HUES6 (cell line): ENCODE data around the gene GABRG3.

Experiments used
- H3K27ac ChIP-seq: 2 replicates; pipeline ENCODE4 v1.7.0; 2013; ENCODE audit warnings: low read depth, mild to moderate bottlenecking, low read length, inconsistent platforms
- H3K27me3 ChIP-seq: 2 replicates; pipeline ENCODE4 v1.6.1; 2013; ENCODE audit warnings: low read length; ENCODE audit not compliant: control insufficient read depth, insufficient read depth
- H3K36me3 ChIP-seq: 2 replicates; pipeline ENCODE4 v1.6.1; 2013; ENCODE audit warnings: low read length; ENCODE audit not compliant: control insufficient read depth, insufficient read depth
- H3K4me1 ChIP-seq: 2 replicates; pipeline ENCODE4 v1.6.1; 2013; ENCODE audit warnings: low read length; ENCODE audit not compliant: control insufficient read depth, insufficient read depth
- H3K4me3 ChIP-seq: 2 replicates; pipeline ENCODE4 v1.5.1; 2013; ENCODE audit warnings: low read depth, low read length
- H3K9ac ChIP-seq: one replicate; pipeline ENCODE4 v1.6.1; 2013; ENCODE audit warnings: mild to moderate bottlenecking, low read length
- H3K9me3 ChIP-seq: 2 replicates; pipeline ENCODE4 v1.6.1; 2013; ENCODE audit warnings: low read depth, low read length; ENCODE audit not compliant: control insufficient read depth, insufficient read depth

GABRG3 gene

DNA sequence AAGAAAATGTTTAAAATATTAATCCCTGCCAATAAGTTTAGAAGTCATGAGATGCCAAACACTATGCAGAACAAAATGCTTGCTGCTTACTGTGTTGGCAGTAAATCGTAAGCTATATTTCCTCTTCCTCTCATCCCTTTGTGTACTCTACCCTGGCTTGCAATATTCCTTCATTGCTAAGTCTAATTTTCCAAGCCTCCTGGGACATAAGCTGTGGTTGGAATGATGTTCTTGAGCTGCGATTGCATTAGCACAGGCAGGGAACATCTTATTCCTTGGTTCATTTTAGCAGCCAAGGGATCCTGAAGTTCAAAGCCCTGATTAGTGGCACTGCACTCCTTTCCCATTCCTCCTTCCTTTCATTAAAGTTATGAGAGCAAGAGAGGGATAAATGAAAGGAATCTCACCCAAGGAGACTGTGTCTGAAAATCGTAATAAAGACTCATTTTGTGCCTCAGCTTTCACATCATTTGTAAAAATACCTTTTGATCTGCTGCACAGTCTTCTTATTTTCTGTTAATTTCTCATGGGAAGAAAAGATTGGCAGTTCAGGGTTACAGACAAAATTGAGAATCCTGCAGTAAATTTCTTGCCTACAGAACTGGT is 592.9 kb downstream of the GABRG3 start:
- Histone ChIP-seq H3K4me1 (no peaks in the 10 kb centered on the region), H3K9me3 (0 out of 2 replicates have a peak, but pooled peaks cover 14% of the 10 kb centered on the region), H3K27me3 (no peaks in the 10 kb centered on the region), H3K36me3 (no peaks in the 10 kb centered on the region), H3K4me3 (no peak overlapping the region), H3K27ac (no peak overlapping the region), H3K9ac (no peak overlapping the region)

DNA sequence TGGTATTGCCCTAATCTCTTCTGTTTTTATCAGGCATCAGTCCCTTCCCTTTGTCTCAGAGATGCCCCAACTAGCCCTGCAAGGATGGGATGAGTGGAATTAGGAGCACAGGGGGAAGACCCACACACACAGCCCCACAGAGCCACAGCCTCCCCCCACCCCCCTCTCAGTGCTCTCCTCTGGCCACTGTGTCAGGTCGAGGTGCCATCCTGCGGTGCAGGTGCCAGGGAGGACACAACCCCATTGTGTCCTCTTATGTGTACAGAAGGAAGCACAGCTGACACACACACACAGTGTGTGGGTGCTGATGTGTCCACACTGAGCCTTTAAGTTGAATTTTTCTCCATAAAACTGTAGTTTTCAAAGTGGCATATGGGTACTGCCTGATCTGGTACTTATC is 593.7 kb downstream of the GABRG3 start:
- Histone ChIP-seq H3K36me3 (no peaks in the 10 kb centered on the region), H3K9me3 (0 out of 2 replicates have a peak, but pooled peaks cover 14% of the 10 kb centered on the region), H3K4me1 (no peaks in the 10 kb centered on the region), H3K4me3 (no peak overlapping the region), H3K9ac (no peak overlapping the region), H3K27me3 (no peaks in the 10 kb centered on the region), H3K27ac (no peak overlapping the region)

DNA sequence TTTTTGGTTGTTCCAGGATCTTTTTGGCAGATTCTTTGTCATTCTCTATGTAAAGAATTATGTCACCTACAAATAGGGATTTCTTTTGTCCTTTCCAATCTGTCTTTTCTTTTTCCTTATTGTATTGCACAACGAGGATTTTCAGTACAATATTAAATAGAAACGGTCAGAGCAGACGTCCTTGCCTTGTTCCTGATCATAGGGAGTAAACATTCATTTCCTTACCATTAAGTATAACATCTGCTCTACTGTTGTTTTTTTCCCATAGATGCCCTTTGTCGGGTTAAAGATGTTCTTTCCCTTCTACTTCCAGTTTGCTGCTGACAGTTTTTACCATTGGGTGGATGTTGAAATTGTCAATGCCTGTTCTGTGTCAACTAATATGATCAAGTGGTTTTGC is 599.8 kb downstream of the GABRG3 start:
- no peak overlapping the region for H3K9ac ChIP-seq
- no peaks in the 10 kb centered on the region for H3K4me1 ChIP-seq
- no peak overlapping the region for H3K4me3 ChIP-seq
- H3K36me3 ChIP-seq: no peaks in the 10 kb centered on the region
- H3K27ac ChIP-seq: no peak overlapping the region
- no peaks in the 10 kb centered on the region for H3K27me3 ChIP-seq
- no peaks in the 10 kb centered on the region for H3K9me3 ChIP-seq

DNA sequence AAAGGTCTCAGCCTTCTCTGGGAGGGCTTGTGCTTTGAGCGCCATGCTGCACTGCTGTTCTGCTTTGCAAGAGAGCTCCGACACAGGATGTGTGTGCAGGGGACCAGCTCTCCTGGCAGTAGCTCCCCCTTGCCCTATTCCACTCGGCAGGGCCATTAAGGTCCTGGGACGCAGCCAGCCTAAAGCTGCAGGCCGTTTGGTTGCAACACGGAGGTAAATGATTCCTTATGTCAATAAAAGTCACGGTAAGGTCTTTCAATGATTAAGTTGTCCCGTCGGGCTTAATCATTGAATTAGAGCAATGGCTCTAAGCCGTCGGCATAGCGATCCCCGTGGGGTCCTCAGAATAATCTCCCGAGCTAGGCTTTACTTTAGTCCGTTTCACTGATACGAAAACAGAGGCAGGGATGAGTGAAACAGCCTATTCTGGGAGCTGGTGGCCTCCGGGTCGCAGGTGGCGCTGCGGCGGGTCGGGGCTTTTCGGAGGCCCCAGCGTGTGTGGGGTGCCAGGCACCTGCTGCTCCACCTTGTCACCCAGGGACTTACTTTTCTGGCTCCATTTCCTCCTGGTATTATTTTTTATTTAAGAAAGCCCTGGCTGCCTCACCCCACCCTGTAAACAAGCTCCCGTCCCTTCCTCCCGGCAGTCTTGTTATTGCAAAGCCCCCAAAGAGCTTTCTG is 603.0 kb downstream of the GABRG3 start:
- Histone ChIP-seq H3K9me3 (no peaks in the 10 kb centered on the region), H3K36me3 (no peaks in the 10 kb centered on the region), H3K4me1 (no peaks in the 10 kb centered on the region), H3K9ac (no peak overlapping the region), H3K27me3 (no peaks in the 10 kb centered on the region), H3K27ac (no peak overlapping the region), H3K4me3 (no peak overlapping the region)

DNA sequence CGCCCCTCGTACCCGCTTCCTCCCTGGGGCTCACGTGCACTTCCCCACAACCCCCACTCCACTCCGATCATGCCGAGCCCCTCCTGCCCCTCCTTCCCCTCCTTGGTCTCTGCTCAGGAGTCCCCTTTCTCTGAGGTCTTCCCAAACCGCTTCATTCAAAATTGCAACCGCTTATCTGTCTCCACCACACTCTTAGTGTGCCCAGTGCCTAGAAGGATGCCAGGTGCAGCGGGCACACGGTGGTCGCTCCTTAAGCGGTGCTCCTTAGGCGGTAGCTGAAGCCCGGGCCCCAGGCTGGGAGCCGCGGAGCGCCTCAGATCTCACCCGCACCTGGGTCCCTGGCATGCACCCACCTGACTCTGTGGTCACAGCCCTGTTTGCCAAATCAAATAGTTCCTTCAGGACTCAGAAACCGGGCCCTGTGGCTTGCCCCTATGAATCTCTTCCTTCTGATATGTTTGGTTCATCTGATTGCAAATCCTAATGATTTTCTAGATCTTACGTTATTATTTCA is 603.6 kb downstream of the GABRG3 start:
- no peaks in the 10 kb centered on the region for H3K36me3 ChIP-seq
- H3K27ac ChIP-seq: no peak overlapping the region
- no peaks in the 10 kb centered on the region for H3K27me3 ChIP-seq
- no peak overlapping the region for H3K9ac ChIP-seq
- no peak overlapping the region for H3K4me3 ChIP-seq
- no peaks in the 10 kb centered on the region for H3K4me1 ChIP-seq
- H3K9me3 ChIP-seq: no peaks in the 10 kb centered on the region

DNA sequence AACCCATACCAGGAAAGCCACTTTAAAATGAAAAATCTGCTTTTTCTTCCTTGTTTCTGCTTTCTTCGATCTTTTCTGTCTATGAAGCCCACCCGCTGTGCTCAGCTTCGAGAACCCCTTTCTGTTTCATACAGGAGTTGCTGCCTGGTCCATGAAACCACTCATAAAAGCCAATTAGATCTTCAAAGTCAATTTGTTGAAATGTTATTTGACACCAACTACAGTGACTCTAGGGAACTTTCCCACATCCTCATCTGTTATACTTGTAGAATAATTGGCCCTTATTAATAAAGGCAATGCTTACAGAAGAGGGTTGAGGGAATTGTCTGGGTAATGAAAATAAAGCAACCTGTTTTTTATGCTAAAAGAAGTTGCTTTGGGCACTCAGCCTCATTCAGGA is 604.5 kb downstream of the GABRG3 start:
- H3K27ac ChIP-seq: no peak overlapping the region
- H3K27me3 ChIP-seq: no peaks in the 10 kb centered on the region
- no peaks in the 10 kb centered on the region for H3K36me3 ChIP-seq
- no peaks in the 10 kb centered on the region for H3K9me3 ChIP-seq
- H3K4me3 ChIP-seq: no peak overlapping the region
- H3K9ac ChIP-seq: no peak overlapping the region
- H3K4me1 ChIP-seq: no peaks in the 10 kb centered on the region

DNA sequence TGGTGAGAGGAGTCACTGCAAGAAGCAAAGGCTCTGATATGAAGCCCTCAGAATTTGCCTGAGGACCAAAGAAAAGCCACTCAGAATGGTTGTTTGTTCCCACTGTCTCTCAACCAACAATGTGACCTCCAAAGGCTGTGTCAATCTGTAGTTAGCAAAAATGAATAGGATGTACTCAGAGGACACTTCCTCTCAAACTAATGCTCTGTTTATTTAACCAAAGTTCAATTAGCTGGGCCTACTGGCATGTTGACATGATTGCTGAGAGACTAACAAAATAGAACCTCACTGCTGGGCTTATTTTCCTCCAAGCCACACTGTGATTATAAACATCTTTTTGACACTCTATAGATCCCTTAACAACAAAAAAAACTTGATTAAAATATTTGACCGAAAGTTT is 605.6 kb downstream of the GABRG3 start:
- H3K4me1 ChIP-seq: no peaks in the 10 kb centered on the region
- no peak overlapping the region for H3K4me3 ChIP-seq
- H3K27ac ChIP-seq: no peak overlapping the region
- H3K9me3 ChIP-seq: no peaks in the 10 kb centered on the region
- H3K27me3 ChIP-seq: no peaks in the 10 kb centered on the region
- H3K36me3 ChIP-seq: no peaks in the 10 kb centered on the region
- H3K9ac ChIP-seq: no peak overlapping the region

DNA sequence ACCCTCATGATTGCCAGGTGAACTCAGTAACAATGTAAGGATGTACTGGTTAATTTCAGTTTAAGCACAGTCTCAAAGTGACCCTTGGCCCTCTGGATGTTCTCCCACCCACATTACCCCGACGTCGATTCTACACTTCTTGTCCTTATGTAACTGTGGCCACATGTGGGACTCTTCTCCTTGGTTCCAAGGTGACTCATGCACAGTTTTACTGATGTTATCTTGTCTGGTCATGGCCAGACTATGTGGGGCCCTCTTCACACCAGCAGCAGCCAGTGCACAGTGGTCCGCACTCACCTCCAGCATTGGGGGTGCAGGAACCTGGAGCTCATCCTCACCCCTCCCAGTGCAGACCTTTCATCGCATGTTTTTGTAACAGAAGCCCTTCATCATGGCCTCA is 608.8 kb downstream of the GABRG3 start:
- no peaks in the 10 kb centered on the region for H3K36me3 ChIP-seq
- no peak overlapping the region for H3K4me3 ChIP-seq
- no peaks in the 10 kb centered on the region for H3K27me3 ChIP-seq
- no peak overlapping the region for H3K9ac ChIP-seq
- no peaks in the 10 kb centered on the region for H3K9me3 ChIP-seq
- no peak overlapping the region for H3K27ac ChIP-seq
- H3K4me1 ChIP-seq: no peaks in the 10 kb centered on the region

DNA sequence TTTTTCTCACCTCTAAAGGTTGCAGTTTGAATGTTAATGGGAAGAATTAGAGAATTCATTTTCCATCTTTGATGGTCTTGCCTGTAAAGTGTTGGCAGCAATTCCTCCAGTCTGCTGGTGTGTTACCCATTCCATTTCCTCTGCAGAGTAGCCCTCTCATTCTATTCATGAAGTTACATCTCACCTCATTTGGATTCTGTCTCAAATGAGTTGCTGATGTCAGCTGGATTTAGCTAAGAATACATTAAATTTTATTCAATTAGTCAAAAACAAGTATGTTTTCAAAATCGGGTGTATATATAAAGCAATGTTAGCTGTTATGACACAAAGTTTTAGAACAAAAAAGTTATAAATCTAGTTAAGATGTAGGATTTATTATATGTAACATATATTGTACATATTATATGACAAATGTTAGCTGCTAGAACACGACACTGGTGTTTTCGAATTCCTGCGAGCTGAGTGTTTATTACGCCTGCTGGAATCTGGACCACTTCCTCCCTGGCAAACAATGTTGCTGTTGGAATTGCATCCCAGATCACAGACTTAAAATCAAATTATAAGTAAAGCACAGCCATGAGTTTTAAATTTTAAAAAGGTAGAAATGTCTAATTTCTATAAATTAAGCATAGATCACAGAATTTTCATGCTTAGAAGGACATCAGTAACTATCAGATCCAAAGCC is 611.9 kb downstream of the GABRG3 start:
- H3K4me3 ChIP-seq: no peak overlapping the region
- H3K4me1 ChIP-seq: no peaks in the 10 kb centered on the region; the same call in 1 of the 2 replicates
- no peaks in the 10 kb centered on the region for H3K9me3 ChIP-seq
- H3K36me3 ChIP-seq: no peaks in the 10 kb centered on the region
- no peak overlapping the region for H3K27ac ChIP-seq
- no peak overlapping the region for H3K9ac ChIP-seq
- no peaks in the 10 kb centered on the region for H3K27me3 ChIP-seq

DNA sequence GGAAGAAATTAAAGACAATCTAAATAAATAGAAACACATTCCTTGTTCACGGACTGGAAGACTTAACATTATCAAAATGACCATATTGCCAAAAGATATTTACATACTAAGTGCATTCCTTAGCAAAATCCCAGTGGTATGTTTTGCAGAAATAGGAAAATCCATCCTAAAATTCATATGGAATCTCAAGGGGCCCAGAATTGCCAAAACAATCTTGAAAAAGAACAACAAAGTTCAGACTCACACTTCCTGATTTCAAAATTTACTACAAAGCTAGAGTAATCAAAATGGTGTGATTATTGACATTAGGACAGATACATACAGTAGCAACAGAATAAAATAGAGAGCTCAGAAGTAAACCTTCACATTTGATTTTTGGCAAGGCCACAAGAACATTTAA is 612.7 kb downstream of the GABRG3 start:
- no peak overlapping the region for H3K27ac ChIP-seq
- no peaks in the 10 kb centered on the region for H3K27me3 ChIP-seq
- no peak overlapping the region for H3K9ac ChIP-seq
- H3K4me1 ChIP-seq: no peaks in the 10 kb centered on the region; the same call in 1 of the 2 replicates
- H3K9me3 ChIP-seq: no peaks in the 10 kb centered on the region
- no peaks in the 10 kb centered on the region for H3K36me3 ChIP-seq
- H3K4me3 ChIP-seq: no peak overlapping the region

DNA sequence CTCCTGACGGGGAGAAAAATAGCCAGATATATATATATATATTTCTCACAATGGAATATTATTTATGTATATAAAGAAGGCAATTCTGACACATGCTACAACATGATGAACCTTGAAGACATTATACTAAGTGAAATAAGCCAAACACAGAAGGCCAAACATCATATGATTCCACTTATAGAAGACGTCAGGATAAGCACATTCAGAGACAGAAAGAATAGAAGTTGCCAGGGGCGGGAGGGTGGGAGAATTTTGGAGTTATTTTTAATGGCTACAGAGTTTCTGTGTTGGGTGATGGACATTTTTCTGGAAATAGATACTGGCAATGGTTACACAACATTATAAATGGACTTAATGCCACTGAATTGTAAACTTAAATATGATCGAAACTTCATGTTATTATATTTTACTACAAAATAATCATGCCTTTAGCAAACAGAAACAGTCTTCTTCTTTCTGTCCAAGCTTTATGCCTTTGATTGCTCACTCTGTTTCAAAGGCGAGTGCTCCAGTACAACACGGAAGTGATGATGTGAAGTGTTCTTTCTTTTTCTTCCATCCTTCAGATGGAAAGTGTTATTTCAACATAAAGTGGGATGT is 614.2 kb downstream of the GABRG3 start:
- H3K27ac ChIP-seq: no peak overlapping the region
- H3K4me3 ChIP-seq: no peak overlapping the region
- H3K9ac ChIP-seq: no peak overlapping the region
- H3K27me3 ChIP-seq: no peaks in the 10 kb centered on the region
- no peaks in the 10 kb centered on the region for H3K36me3 ChIP-seq
- no peaks in the 10 kb centered on the region for H3K9me3 ChIP-seq
- H3K4me1 ChIP-seq: no peaks in the 10 kb centered on the region; the same call in 1 of the 2 replicates
